ENCODE measurements around the gene CDK5RAP3.

CDK5RAP3 gene

DNA sequence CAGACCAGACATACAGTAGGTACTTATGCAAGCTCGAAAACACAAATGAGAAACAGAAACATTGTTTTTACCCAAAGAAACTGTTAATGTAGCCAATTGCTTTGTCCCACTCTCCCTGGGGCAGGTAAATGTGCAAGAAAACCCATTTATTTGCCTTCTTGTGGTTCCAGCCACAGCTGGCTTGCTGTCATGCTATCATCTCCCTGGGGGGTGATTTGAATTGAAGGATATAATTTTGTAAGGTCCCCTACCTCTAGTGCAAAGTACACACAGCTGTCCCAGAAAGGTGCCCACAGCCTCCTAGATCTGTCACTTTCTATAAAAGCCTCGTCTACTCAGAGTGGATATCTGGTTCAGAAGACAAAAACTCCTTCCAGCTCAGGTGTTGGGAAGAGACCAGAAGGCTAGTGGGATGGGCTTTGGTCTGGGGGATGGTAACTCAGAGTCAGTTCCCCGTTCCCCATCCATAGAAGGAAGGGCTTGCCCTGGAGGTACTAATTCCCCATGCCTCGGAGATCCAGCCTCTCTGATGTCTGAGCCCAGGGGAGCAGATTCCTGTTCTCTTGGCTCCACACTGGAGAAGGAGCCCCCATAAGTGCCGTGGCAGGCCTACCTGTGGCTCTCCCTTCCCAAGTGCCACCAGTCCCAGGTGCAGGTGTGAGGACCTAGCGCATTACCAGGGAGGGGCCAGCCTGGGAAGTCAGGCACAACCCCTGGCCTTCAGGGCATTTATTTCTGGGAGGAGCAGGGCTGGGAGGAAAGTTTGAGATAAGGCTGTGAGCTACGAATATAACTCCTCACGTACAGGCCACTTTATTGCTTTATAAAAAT is 10.9 kb upstream of the CDK5RAP3 start:
- Mint-ChIP-seq H3K9me3 (no peaks in the 10 kb centered on the region), H3K4me1 (no peaks in the 10 kb centered on the region), H3K36me3 (no peaks in the 10 kb centered on the region), H3K27me3 (no peaks in the 10 kb centered on the region), H3K4me3 (no peak overlapping the region), H3K27ac (no peak overlapping the region)

DNA sequence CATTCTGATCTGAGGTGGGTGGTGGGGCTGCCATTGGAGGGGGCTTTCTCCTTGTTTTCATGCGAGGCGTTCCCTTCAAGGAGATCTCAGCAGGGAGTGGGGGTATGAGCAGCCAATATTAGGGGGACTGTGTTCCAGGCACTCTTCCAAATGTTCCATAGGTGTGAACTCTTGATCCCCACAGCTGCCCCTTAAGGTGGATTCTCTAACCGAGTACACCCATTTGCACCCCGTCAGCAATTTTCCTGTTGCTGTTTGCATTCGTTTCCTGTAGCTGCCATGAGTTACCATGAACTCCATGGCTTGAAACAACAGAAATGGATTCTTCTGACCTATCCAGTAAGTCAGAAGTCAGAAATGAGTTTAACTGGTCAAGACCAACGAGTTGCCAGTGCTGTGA is 9.5 kb upstream of the CDK5RAP3 start:
- no peak overlapping the region for H3K4me3 Mint-ChIP-seq
- H3K9me3 Mint-ChIP-seq = no peaks in the 10 kb centered on the region
- H3K36me3 Mint-ChIP-seq = no peaks in the 10 kb centered on the region
- no peaks in the 10 kb centered on the region for H3K27me3 Mint-ChIP-seq
- H3K4me1 Mint-ChIP-seq = no peaks in the 10 kb centered on the region
- no peak overlapping the region for H3K27ac Mint-ChIP-seq

DNA sequence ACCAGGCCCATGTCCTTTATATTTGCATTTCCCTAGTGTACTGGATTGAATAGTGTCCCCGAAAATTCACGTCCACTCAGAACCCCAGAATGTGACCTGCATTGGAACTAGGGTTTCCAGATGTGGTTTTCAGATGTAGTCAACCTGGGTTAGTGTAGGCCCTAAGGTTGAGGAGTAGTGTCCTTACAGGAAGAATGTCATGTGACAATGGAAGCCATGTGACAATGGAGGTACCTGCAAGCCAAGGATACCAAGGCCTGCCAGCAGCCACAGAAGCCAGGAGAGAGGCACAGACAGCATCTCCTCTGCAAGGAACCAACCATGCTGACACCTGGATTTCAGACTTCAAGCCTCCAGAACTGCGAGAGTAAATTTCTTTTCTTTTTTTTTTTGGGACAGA is 8.0 kb upstream of the CDK5RAP3 start:
- Mint-ChIP-seq H3K27me3 (no peaks in the 10 kb centered on the region), H3K27ac (no peak overlapping the region), H3K36me3 (no peaks in the 10 kb centered on the region), H3K4me1 (no peaks in the 10 kb centered on the region), H3K4me3 (no peak overlapping the region), H3K9me3 (no peaks in the 10 kb centered on the region)

DNA sequence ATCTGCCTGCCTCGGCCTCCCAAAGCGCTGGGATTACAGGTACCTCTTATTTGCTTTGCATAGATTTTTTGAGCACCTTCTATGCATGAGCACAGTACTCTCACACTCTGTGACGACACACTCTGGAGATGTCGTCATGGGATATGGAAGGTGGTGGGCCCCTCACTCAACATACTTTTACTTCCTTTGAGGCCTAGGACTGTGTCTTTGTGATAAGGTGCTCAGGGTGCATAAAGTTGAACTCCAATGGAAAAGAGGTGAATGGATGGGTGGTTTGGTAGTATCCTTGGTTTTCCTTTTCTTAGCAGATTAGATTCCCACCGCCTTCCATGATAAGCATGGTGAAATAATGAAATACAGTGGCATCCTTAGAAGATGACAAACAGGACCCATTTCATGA is 6.1 kb upstream of the CDK5RAP3 start:
- Mint-ChIP-seq H3K4me1 (peaks cover 3% of the 10 kb centered on the region), H3K36me3 (no peaks in the 10 kb centered on the region), H3K4me3 (no peak overlapping the region), H3K27ac (no peak overlapping the region), H3K27me3 (no peaks in the 10 kb centered on the region), H3K9me3 (no peaks in the 10 kb centered on the region)

DNA sequence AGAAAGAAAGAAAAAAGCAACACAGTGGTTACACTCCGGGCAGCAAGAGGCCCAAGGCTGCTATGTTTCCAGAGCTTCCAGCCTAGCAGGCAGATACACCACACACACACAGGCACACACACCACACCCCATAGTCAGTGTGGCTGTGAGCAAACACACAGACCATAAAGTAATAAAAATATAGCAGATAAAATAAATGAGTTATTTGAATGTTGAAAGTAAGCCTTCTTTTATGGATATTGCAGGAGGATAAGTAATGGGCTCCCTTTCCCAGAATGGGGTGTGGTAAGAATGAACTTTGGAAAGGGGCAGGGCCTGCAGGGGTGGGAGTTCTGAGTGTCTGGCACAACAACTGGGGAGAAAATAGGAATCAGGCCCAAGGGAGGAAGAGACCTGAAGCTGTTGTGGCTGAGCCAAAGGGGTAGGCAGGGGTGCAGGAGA is 4.8 kb upstream of the CDK5RAP3 start:
- peaks cover 11% of the 10 kb centered on the region for H3K4me1 Mint-ChIP-seq
- H3K27ac Mint-ChIP-seq = no peak overlapping the region
- H3K4me3 Mint-ChIP-seq = no peak overlapping the region
- no peaks in the 10 kb centered on the region for H3K36me3 Mint-ChIP-seq
- no peaks in the 10 kb centered on the region for H3K27me3 Mint-ChIP-seq
- H3K9me3 Mint-ChIP-seq = no peaks in the 10 kb centered on the region

DNA sequence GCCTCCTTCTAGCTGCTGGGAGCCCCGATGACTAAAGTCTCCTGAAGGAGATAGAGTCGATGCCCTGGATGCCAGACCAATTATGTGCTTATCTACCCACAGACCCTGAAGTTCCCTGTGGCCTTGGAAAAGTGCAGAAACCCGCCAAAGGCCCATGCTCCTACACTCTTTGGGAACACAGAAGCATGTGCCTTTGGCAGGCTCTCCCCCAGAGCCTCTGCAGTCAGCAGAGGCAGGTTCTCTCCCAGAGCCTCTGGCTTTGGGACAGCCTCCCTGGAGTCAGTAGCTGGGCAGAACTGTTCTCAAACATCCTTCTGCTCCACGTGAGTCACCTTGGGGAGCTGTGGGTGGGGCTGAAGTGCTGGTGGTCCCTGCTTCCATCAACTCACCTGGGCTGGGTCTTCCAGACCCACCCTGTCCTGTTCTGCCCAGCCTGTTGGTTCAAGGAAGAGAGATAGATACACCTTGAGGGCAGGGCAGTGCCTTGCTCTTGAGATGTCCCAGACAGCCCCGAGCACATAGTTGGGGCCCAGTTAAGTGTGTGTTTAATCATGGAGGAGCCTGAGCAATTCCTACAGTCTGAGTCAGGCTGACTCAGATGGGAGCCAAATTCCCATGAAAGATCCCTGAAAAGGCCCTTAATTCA is 3.2 kb upstream of the CDK5RAP3 start:
- H3K27ac Mint-ChIP-seq = no peak overlapping the region
- no peaks in the 10 kb centered on the region for H3K36me3 Mint-ChIP-seq
- H3K4me3 Mint-ChIP-seq = no peak overlapping the region
- no peaks in the 10 kb centered on the region for H3K9me3 Mint-ChIP-seq
- H3K4me1 Mint-ChIP-seq = peaks cover 18% of the 10 kb centered on the region
- H3K27me3 Mint-ChIP-seq = no peaks in the 10 kb centered on the region

DNA sequence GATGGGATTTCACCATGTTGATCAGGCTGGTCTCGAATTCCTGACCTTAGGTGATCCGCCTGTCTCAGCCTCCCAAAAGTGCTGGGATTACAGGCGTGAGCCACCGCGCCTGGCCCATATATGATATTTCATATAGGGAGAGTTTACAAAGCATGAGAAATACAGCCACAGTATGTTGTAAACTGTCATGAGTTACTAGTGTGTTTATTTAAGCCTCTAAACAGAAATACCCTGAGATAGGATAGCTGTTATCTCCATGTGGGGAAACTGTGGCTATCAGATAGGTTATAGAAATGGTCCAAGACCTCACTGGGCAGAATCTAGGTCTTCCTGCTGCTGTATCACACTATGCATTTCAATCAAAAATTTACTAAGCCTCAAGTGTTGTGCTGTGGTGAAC is 2.1 kb upstream of the CDK5RAP3 start:
- Mint-ChIP-seq H3K4me3 (no peak overlapping the region), H3K36me3 (no peaks in the 10 kb centered on the region), H3K9me3 (no peaks in the 10 kb centered on the region), H3K4me1 (peaks cover 18% of the 10 kb centered on the region), H3K27me3 (no peaks in the 10 kb centered on the region), H3K27ac (no peak overlapping the region)

DNA sequence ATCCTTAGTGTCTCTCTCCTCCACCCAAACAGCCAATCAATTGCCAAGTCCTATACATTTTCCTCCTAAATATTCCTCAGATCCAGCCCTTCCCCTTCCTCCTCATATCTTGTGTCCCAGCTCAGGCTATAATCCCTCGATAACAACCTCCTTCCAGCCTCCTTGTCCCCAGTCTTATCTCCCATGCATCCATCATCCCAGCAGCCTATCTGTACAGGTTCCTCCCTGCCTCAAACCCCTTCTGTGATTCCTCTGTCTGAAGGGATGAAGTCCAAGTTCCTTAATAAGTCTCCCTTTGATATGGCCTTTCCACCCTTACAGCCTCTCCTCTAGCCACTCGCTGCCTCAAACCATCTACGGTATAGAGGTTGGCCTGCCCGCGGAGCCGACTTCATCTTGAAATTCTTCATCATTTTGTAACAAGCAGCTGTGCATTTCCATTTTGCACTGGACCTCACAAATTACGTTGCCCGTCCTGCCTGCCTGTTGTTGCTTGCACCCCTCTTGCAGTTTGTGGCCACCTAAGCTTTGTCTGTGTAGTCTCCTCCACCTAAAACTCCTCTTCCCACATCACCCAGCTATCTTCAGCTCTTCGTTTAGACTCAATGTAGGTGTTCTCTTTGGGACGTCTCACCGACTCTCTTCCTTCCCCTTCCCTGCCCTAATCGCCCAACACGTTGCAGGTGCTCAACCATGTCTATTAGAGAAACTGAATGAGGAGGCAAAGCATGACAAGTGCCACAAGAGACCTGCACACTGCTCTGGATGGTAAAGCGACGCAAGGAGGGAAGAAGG is 786 bp upstream of the CDK5RAP3 start:
- Mint-ChIP-seq H3K4me1 (peaks cover 18% of the 10 kb centered on the region), H3K27me3 (no peaks in the 10 kb centered on the region), H3K4me3 (peak overlapping the region; percentile 97), H3K9me3 (no peaks in the 10 kb centered on the region), H3K36me3 (no peaks in the 10 kb centered on the region), H3K27ac (peak overlapping the region; percentile 66)

DNA sequence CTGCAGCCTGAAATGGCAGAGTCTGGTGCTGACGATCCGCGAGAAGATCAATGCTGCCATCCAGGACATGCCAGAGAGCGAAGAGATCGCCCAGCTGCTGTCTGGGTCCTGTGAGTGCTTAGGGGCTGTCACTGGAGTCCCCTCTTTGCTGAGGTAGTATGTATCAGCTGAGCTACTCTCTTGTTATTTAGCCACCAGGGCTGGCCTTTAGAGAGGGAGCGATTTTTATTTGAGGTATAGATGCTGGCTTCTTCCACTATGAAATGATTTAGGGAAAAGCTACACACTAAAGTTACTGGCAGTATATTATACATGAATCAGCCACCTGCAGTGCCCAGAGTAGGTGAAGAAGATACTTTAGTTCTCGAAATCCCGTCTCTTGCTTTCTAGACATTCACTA is 2.6 kb downstream of the CDK5RAP3 start:
- no peaks in the 10 kb centered on the region for H3K27me3 Mint-ChIP-seq
- H3K4me1 Mint-ChIP-seq = peaks cover 18% of the 10 kb centered on the region
- no peak overlapping the region for H3K4me3 Mint-ChIP-seq
- H3K27ac Mint-ChIP-seq = no peak overlapping the region
- H3K36me3 Mint-ChIP-seq = peaks cover 4% of the 10 kb centered on the region
- no peaks in the 10 kb centered on the region for H3K9me3 Mint-ChIP-seq

DNA sequence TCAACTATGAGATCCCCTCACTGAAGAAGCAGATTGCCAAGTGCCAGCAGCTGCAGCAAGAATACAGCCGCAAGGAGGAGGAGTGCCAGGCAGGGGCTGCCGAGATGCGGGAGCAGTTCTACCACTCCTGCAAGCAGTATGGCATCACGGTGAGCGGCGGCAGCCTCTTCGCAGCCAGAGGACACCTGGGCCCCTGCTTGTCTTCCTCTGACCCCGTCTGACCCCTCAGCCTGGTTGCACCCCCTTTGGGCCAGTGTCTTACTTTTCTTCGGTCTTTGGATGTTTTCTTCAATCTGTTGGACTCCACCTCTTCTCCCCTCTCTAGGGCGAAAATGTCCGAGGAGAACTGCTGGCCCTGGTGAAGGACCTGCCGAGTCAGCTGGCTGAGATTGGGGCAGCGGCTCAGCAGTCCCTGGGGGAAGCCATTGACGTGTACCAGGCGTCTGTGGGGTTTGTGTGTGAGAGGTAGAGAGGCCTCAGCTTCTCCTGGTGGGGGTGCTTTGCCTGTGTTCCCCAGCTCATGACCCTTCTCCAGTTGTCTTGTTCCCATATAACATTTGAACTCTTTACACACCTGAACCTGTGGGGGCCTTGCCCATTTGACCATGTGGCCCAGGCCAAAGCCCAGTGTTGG is 4.4 kb downstream of the CDK5RAP3 start:
- H3K4me3 Mint-ChIP-seq = no peak overlapping the region
- H3K27me3 Mint-ChIP-seq = no peaks in the 10 kb centered on the region
- H3K27ac Mint-ChIP-seq = no peak overlapping the region
- no peaks in the 10 kb centered on the region for H3K9me3 Mint-ChIP-seq
- peaks cover 8% of the 10 kb centered on the region for H3K36me3 Mint-ChIP-seq
- H3K4me1 Mint-ChIP-seq = peaks cover 10% of the 10 kb centered on the region

DNA sequence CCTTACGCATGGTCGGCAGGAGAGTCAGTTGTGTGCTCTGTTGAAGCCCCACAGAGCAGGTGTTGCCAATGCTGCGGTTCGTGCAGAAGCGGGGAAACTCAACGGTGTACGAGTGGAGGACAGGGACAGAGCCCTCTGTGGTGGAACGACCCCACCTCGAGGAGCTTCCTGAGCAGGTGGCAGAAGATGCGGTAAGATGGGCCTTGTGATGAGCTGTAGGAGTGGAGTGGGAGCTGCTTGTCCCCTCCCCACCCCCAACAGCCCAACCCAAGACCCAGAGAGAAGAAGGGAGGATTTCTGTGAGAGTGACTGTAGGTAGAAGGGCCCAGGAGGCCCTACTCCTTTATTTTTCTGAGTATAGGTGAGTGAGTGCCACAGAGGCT is 4.9 kb downstream of the CDK5RAP3 start:
- Mint-ChIP-seq H3K4me1 (peaks cover 6% of the 10 kb centered on the region), H3K27me3 (no peaks in the 10 kb centered on the region), H3K27ac (no peak overlapping the region), H3K4me3 (no peak overlapping the region), H3K9me3 (no peaks in the 10 kb centered on the region), H3K36me3 (peaks cover 8% of the 10 kb centered on the region)

DNA sequence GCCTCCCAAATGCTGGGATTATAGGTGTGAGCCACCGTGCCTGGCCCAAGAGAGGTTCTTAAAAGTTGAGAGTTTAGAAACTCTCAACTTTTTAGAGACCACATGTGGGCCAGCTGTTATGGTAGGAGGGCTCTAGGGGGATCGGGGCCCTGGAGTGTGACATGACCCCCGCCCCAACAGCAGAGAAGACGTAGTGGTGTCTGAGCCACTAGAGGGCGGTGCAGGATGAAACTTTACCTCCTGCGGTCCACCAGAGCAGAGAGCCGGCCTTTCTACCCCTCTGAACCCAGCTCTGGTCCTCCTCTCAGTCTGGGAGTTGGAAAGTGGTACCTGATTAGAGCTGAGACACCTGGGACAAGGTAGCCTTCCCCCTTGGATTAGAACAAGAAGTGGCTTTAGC is 7.4 kb downstream of the CDK5RAP3 start:
- no peaks in the 10 kb centered on the region for H3K4me1 Mint-ChIP-seq
- H3K27me3 Mint-ChIP-seq = no peaks in the 10 kb centered on the region
- H3K4me3 Mint-ChIP-seq = no peak overlapping the region
- peaks cover 11% of the 10 kb centered on the region for H3K36me3 Mint-ChIP-seq
- no peak overlapping the region for H3K27ac Mint-ChIP-seq
- no peaks in the 10 kb centered on the region for H3K9me3 Mint-ChIP-seq

DNA sequence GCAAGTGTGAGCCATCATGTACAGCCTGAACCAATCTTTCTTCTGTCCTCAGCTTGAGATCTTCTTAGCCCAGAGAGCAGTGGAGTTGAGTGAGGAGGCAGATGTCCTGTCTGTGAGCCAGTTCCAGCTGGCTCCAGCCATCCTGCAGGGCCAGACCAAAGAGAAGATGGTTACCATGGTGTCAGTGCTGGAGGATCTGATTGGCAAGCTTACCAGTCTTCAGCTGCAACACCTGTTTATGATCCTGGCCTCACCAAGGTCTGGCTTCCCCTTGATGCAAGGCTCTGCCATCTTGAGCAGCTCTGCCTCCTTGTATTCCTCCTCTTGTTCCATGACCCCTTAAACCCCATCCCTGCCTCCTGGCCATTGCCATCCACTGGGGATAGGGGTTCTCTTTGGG is 9.6 kb downstream of the CDK5RAP3 start:
- H3K9me3 Mint-ChIP-seq = no peaks in the 10 kb centered on the region
- no peaks in the 10 kb centered on the region for H3K4me1 Mint-ChIP-seq
- peaks cover 11% of the 10 kb centered on the region for H3K36me3 Mint-ChIP-seq
- no peak overlapping the region for H3K27ac Mint-ChIP-seq
- no peak overlapping the region for H3K4me3 Mint-ChIP-seq
- no peaks in the 10 kb centered on the region for H3K27me3 Mint-ChIP-seq

DNA sequence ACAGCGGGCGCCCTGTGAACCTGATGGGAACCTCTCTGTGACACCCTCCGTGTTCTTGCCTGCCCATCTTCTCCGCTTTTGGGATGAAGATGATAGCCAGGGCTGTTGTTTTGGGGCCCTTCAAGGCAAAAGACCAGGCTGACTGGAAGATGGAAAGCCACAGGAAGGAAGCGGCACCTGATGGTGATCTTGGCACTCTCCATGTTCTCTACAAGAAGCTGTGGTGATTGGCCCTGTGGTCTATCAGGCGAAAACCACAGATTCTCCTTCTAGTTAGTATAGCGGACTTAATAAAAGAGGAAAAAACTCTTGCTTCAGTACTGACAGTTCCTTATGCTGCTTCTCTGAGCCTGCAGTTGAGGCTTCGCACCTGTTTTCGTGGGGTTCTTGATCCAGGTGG is 10.5 kb downstream of the CDK5RAP3 start:
- Mint-ChIP-seq H3K9me3 (no peaks in the 10 kb centered on the region), H3K4me3 (no peak overlapping the region), H3K4me1 (no peaks in the 10 kb centered on the region), H3K36me3 (peaks cover 7% of the 10 kb centered on the region), H3K27ac (no peak overlapping the region), H3K27me3 (no peaks in the 10 kb centered on the region)

DNA sequence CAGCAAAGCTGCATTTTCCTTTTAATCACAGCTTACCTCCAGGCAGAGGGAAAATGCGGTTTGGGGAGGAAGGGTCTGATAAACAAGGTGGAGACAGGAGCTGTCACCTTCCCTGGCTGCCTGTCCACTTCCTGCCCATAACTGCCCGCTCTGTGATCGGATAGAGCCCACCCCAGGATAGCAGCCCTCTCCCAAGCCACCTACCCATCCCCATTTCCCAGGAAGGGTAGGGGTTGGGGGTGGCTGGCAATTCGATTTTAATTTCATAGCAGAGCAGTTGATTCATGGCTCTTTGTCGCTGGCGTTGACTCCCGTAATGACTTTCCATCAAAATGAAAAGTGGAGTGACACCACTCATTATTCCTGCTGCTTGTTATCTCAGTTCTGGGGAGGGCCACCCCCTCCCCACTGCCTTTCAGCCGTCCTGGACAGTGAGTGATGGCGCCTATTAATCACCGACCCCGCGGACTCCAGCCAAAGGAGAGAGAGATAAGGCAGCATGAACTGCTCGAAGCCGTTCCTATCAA is 11.2 kb downstream of the CDK5RAP3 start:
- Mint-ChIP-seq H3K4me3 (no peak overlapping the region), H3K36me3 (peaks cover 7% of the 10 kb centered on the region), H3K4me1 (no peaks in the 10 kb centered on the region), H3K27me3 (no peaks in the 10 kb centered on the region), H3K9me3 (no peaks in the 10 kb centered on the region), H3K27ac (no peak overlapping the region)
